H9 (cell line): Measurements from ENCODE around the gene VTN. TPM values are rescaled to one million over a fixed set of nuclear protein-coding genes. Genes with fewer than 3 reads are reported as not detected.

Source experiments
- DNase-seq: peaks from one replicate; pipeline ENCODE4 v3.0.0-alpha.2; 2017
- H2AFZ ChIP-seq: one replicate; pipeline ENCODE4 v1.6.1; 2013; ENCODE audit warnings: mild to moderate bottlenecking, low read length, control low read depth, moderate library complexity
- H2AK5ac ChIP-seq: 2 replicates; pipeline ENCODE4 v1.6.1; 2013; ENCODE audit warnings: low read length, control low read depth, mixed read lengths; ENCODE audit not compliant: insufficient read length
- H2BK120ac ChIP-seq: one replicate; pipeline ENCODE4 v1.6.1; 2013; ENCODE audit warnings: low read depth, mild to moderate bottlenecking, low read length, control low read depth, inconsistent platforms; ENCODE audit not compliant: poor library complexity, severe bottlenecking
- H2BK12ac ChIP-seq: 2 replicates; pipeline ENCODE4 v1.6.1; 2013; ENCODE audit warnings: low read length, control low read depth, mixed read lengths, low read depth; ENCODE audit not compliant: insufficient read length
- H2BK15ac ChIP-seq: 2 replicates; pipeline ENCODE4 v1.6.1; 2013; ENCODE audit warnings: low read depth, low read length, control low read depth
- H2BK20ac ChIP-seq: one replicate; pipeline ENCODE4 v1.6.1; 2013; ENCODE audit warnings: low read depth, mild to moderate bottlenecking, low read length, control low read depth, inconsistent platforms; ENCODE audit not compliant: poor library complexity, severe bottlenecking
- H2BK5ac ChIP-seq: 2 replicates; pipeline ENCODE4 v1.6.1; 2013; ENCODE audit warnings: low read length, control low read depth, mixed read lengths; ENCODE audit not compliant: insufficient read length
- H3K14ac ChIP-seq: 2 replicates; pipeline ENCODE4 v1.6.1; 2013; ENCODE audit warnings: low read length, control low read depth; ENCODE audit not compliant: insufficient read depth
- H3K18ac ChIP-seq: 2 replicates; pipeline ENCODE4 v1.6.1; 2013; ENCODE audit warnings: low read depth, mild to moderate bottlenecking, mixed read lengths, low read length, control low read depth; ENCODE audit not compliant: insufficient read length
- H3K23ac ChIP-seq: 2 replicates; pipeline ENCODE4 v1.6.1; 2013; ENCODE audit warnings: low read length, control low read depth, mixed read lengths, low read depth; ENCODE audit not compliant: insufficient read length
- H3K23me2 ChIP-seq: 2 replicates; pipeline ENCODE4 v1.6.1; 2013; ENCODE audit warnings: low read depth, mild to moderate bottlenecking, mixed read lengths, low read length, control low read depth; ENCODE audit not compliant: insufficient read length, poor library complexity, severe bottlenecking
- H3K27ac ChIP-seq: 2 replicates; pipeline ENCODE4 v1.5.1; 2013; ENCODE audit warnings: low read length, control low read depth, mixed read lengths, low read depth; ENCODE audit not compliant: insufficient read length
- H3K27me3 ChIP-seq: 2 replicates; pipeline ENCODE4 v1.6.1; 2013; ENCODE audit warnings: low read length, control low read depth, inconsistent platforms; ENCODE audit not compliant: insufficient read depth
- H3K4ac ChIP-seq: 2 replicates; pipeline ENCODE4 v1.6.1; 2013; ENCODE audit warnings: low read depth, mild to moderate bottlenecking, control low read depth, inconsistent platforms, low read length, moderate library complexity
- H3K4me1 ChIP-seq: 2 replicates; pipeline ENCODE4 v1.6.1; 2013; ENCODE audit warnings: low read length, control low read depth, inconsistent platforms; ENCODE audit not compliant: insufficient read depth
- H3K4me2 ChIP-seq: 2 replicates; pipeline ENCODE4 v1.6.1; 2013; ENCODE audit warnings: low read length, control low read depth, mixed read lengths; ENCODE audit not compliant: insufficient read length, insufficient read depth
- H3K56ac ChIP-seq: 2 replicates; pipeline ENCODE4 v1.6.1; 2013; ENCODE audit warnings: low read depth, mild to moderate bottlenecking, mixed read lengths, low read length, control low read depth; ENCODE audit not compliant: insufficient read length
- H3K79me1 ChIP-seq: 2 replicates; pipeline ENCODE4 v1.6.1; 2013; ENCODE audit warnings: low read depth, mild to moderate bottlenecking, moderate library complexity, low read length, control low read depth, inconsistent platforms; ENCODE audit not compliant: insufficient read depth, poor library complexity, severe bottlenecking
- H3K79me2 ChIP-seq: 2 replicates; pipeline ENCODE4 v1.6.1; 2013; ENCODE audit warnings: low read length, control low read depth, inconsistent platforms; ENCODE audit not compliant: insufficient read depth
- H3K9ac ChIP-seq: 2 replicates; pipeline ENCODE4 v1.6.1; 2013; ENCODE audit warnings: low read length, control low read depth, mixed read lengths; ENCODE audit not compliant: insufficient read length; ENCODE audit errors: extremely low read depth
- H3K9me3 ChIP-seq: one replicate; pipeline ENCODE4 v1.6.1; 2013; ENCODE audit warnings: low read depth, low read length, inconsistent platforms; ENCODE audit not compliant: control insufficient read depth
- H3T11ph ChIP-seq: one replicate; pipeline ENCODE4 v1.6.1; 2013; ENCODE audit warnings: mild to moderate bottlenecking, low read length, control low read depth, inconsistent platforms
- H4K20me1 ChIP-seq: one replicate; pipeline ENCODE4 v1.6.1; 2013; ENCODE audit not compliant: control insufficient read depth, insufficient read length, insufficient read depth
- H4K5ac ChIP-seq: 2 replicates; pipeline ENCODE4 v1.6.1; 2013; ENCODE audit warnings: low read depth, mild to moderate bottlenecking, mixed read lengths, low read length, control low read depth; ENCODE audit not compliant: insufficient read length
- H4K8ac ChIP-seq: replicated peaks from 2 replicates; pipeline ENCODE4 v1.6.1; 2013; ENCODE audit warnings: low read length, control low read depth, mixed read lengths, low read depth; ENCODE audit not compliant: insufficient read length
- H4K91ac ChIP-seq: 2 replicates; pipeline ENCODE4 v1.6.1; 2013; ENCODE audit warnings: low read depth, mild to moderate bottlenecking, moderate library complexity, mixed read lengths, low read length, control low read depth; ENCODE audit not compliant: insufficient read length
- H3K27ac Mint-ChIP-seq, 3 experiments: 2 replicates in 2 of 3; 3 replicates in 1 of 3; pipeline ENCODE4 v1.8.0; 2020 to 2021; ENCODE audit warnings: mixed read lengths in 3 of 3, mild to moderate bottlenecking in 1 of 3, moderate library complexity in 1 of 3
- H3K27me3 Mint-ChIP-seq: 2 replicates; pipeline ENCODE4 v1.8.0; 2021; ENCODE audit warnings: low read depth, mild to moderate bottlenecking, moderate library complexity, mixed read lengths
- H3K36me3 Mint-ChIP-seq, 3 experiments: 2 replicates in 2 of 3; 3 replicates in 1 of 3; pipeline ENCODE4 v1.8.0; 2020 to 2021; ENCODE audit warnings: low read depth in 3 of 3, mixed read lengths in 3 of 3; ENCODE audit not compliant: insufficient read depth in 1 of 3
- H3K4me1 Mint-ChIP-seq, 2 experiments: 2 replicates each; pipeline ENCODE4 v1.8.0; 2020; ENCODE audit warnings: mixed read lengths in 2 of 2
- H3K4me3 Mint-ChIP-seq, 2 experiments: 2 replicates in 1 of 2; 3 replicates in 1 of 2; pipeline ENCODE4 v1.8.0; 2020 to 2021; ENCODE audit warnings: mild to moderate bottlenecking in 2 of 2, mixed read lengths in 2 of 2, moderate library complexity in 1 of 2
- H3K9me3 Mint-ChIP-seq, 2 experiments: 2 replicates in 1 of 2; 3 replicates in 1 of 2; pipeline ENCODE4 v1.8.0; 2020; ENCODE audit warnings: mild to moderate bottlenecking in 2 of 2, mixed read lengths in 2 of 2, moderate library complexity in 1 of 2
- CTCF ChIP-seq: fragments of 200-600 bp; sonication (generic); conservative IDR thresholded peaks from 3 replicates; pipeline ENCODE4 v1.8.0; 2021; ENCODE audit warnings: antibody characterized with exemption, mild to moderate bottlenecking
- WGBS: extraction: QIAGEN DNeasy Blood & Tissue Kit; methylation state at CpG from one replicate; pipeline ENCODE4 v1.1.7; 2013; ENCODE audit warnings: missing lambda C conversion rate, low lambda C conversion rate, mixed read lengths; ENCODE audit not compliant: insufficient read length; ENCODE audit errors: extremely low coverage; 5-methylcytosine and 5-hydroxymethylcytosine counted together
- total RNA-seq: library from RNA; stranded (reverse); gene quantifications from 2 replicates; pipeline ENCODE4 v1.2.1, GENCODE V29; 2021

Gene VTN
- total RNA-seq, 1 experiment from 2014 or later, result not detected

GRCh38 chr17:28324781-28325180, 45.3 kb downstream of the VTN start:
- peaks cover 38 to 68% (median 62%) of the 10 kb centered on the region in 3 experiments; a peak in 6 of 7 replicates for H3K36me3 Mint-ChIP-seq
- H3K4ac ChIP-seq, result no peak overlapping the region
- peaks cover 10% of the 10 kb centered on the region for H3K23me2 ChIP-seq
- H3K4me3 Mint-ChIP-seq, result no peak overlapping the region
- peak overlapping the region in 1 of 3 experiments; percentile 10; a peak in 2 of 7 replicates for H3K27ac Mint-ChIP-seq
- no peak overlapping the region for H2BK15ac ChIP-seq
- H2BK5ac ChIP-seq, result no peak overlapping the region
- H3K9me3 ChIP-seq, result no peaks in the 10 kb centered on the region
- H3K56ac ChIP-seq, result no peak overlapping the region
- no peak overlapping the region for H3K9ac ChIP-seq
- TF ChIP-seq CTCF, result no peak
- no peak overlapping the region for H4K91ac ChIP-seq
- H3K4me1 Mint-ChIP-seq, result peaks cover 30 to 31% of the 10 kb centered on the region in 2 experiments
- H3T11ph ChIP-seq, result no peak overlapping the region
- no CpG with 5 or more reads among the region's 3 CpGs for WGBS
- H2AFZ ChIP-seq, result no peak overlapping the region
- H3K4me2 ChIP-seq, result no peak overlapping the region
- no peak overlapping the region for H2BK12ac ChIP-seq
- no peak overlapping the region for H3K18ac ChIP-seq
- peaks cover 50% of the 10 kb centered on the region for H3K79me2 ChIP-seq
- H3K27me3 Mint-ChIP-seq, result no peaks in the 10 kb centered on the region
- H3K79me1 ChIP-seq, result peaks cover 9% of the 10 kb centered on the region
- peaks cover 3% of the 10 kb centered on the region for H4K20me1 ChIP-seq
- no peak overlapping the region for H4K8ac ChIP-seq
- no peak overlapping the region for H2BK20ac ChIP-seq
- no peak overlapping the region for H3K27ac ChIP-seq
- DNase-seq, result no peak
- no peak overlapping the region for H3K14ac ChIP-seq
- H3K9me3 Mint-ChIP-seq, result no peaks in the 10 kb centered on the region
- H2AK5ac ChIP-seq, result no peak overlapping the region
- no peak overlapping the region for H4K5ac ChIP-seq
- no peak overlapping the region for H2BK120ac ChIP-seq
- no peak overlapping the region for H3K23ac ChIP-seq
- no peaks in the 10 kb centered on the region for H3K27me3 ChIP-seq
- H3K4me1 ChIP-seq, result peaks cover 6% of the 10 kb centered on the region
